Kidney (tissue), 14 donors: ENCODE data around the gene FAM149A. TPM values are rescaled to one million over a fixed set of nuclear protein-coding genes. Genes with fewer than 3 reads are reported as not detected.

Source experiments
- DNase-seq, 5 donors: peaks; one replicate each; pipeline ENCODE4 v3.0.0-alpha.2; 2013 to 2020
- FAIRE-seq: peaks from 2 replicates; lab custom pipeline; 2012; peaks lifted over from hg19 to GRCh38; lab: Jason Lieb, UNC
- H3K27ac ChIP-seq, 2 donors: one replicate each; pipeline ENCODE4 v1.7.0; 2013; ENCODE audit warnings: low read depth in 2 of 2, low read length in 2 of 2, inconsistent platforms in 1 of 2
- H3K27me3 ChIP-seq: one replicate; pipeline ENCODE4 v1.7.1; 2013; ENCODE audit warnings: low read length, inconsistent platforms; ENCODE audit not compliant: control insufficient read depth, insufficient read depth
- H3K36me3 ChIP-seq, 3 donors: one replicate each; pipeline versions ENCODE4 v1.7.0 to v1.7.1; 2013; ENCODE audit warnings: low read length in 3 of 3, control low read depth in 1 of 3, inconsistent platforms in 1 of 3; ENCODE audit not compliant: insufficient read depth in 3 of 3, control insufficient read depth in 2 of 3
- H3K4me1 ChIP-seq, 3 donors: one replicate each; pipeline versions ENCODE4 v1.7.0 to v1.7.1; 2013; ENCODE audit warnings: low read length in 3 of 3, inconsistent platforms in 1 of 3, low read depth in 1 of 3; ENCODE audit not compliant: control insufficient read depth in 2 of 3, insufficient read depth in 2 of 3
- H3K4me3 ChIP-seq, 3 donors: one replicate each; pipeline versions ENCODE4 v1.7.0 to v1.8.1; 2013; ENCODE audit warnings: low read length in 3 of 3, control low read depth in 1 of 3, inconsistent platforms in 1 of 3
- H3K9ac ChIP-seq, 3 donors: one replicate each; pipeline versions ENCODE4 v1.7.0 to v1.7.1; 2013; ENCODE audit warnings: low read length in 3 of 3, control low read depth in 1 of 3, inconsistent platforms in 1 of 3
- H3K9me3 ChIP-seq, 3 donors: one replicate each; pipeline versions ENCODE4 v1.7.0 to v1.7.1; 2013; ENCODE audit warnings: low read length in 3 of 3, control low read depth in 1 of 3, inconsistent platforms in 1 of 3; ENCODE audit not compliant: control insufficient read depth in 2 of 3, insufficient read depth in 1 of 3
- intact Hi-C: fragments of 100-400 bp; cut with DNase I; formaldehyde crosslinking; loops from one replicate; pipeline ENCODE4 v1.11.1; 2022
- polyA plus RNA-seq: library from polyadenylated mRNA; stranded (reverse); fragments of 350-450 nt; fragmentation: Illumina TruSeq; extraction: RNeasy Lipid Tissue Mini Kit (QIAGEN cat#74804); gene quantifications from one replicate; pipeline ENCODE4 v1.2.3, GENCODE V29; 2014; ENCODE audit warnings: low read depth, low replicate concordance; ENCODE audit not compliant: insufficient read depth
- total RNA-seq: library from RNA; stranded (reverse); fragmentation: NEBNext Ultra II Directional; extraction: Animal tissue kit (Norgen Biotek cat#: 25700); gene quantifications from one replicate; pipeline ENCODE4 v1.2.1, GENCODE V29; 2021
- TF ChIP-seq, protein P1 (sequence below): IDR thresholded peaks from 3 replicates; pipeline ENCODE4 v1.5.1; 2012; ENCODE audit warnings: mild to moderate bottlenecking, moderate library complexity, borderline replicate concordance; ENCODE audit not compliant: insufficient read depth; ENCODE audit errors: extremely low read depth
- donor health status: control.
- donor health status: control.
- donor health status: control.
- donor health status: control.
- donor health status: control.
- donor health status: DM: yes; HTN: yes; CAD: no.
- donor health status: Normal renal cell carcinoma (clear cell type).

Gene FAM149A
- total and polyA plus RNA-seq, 2 donors from 2014 or later, result 32.4 to 37.8 TPM

DNA sequence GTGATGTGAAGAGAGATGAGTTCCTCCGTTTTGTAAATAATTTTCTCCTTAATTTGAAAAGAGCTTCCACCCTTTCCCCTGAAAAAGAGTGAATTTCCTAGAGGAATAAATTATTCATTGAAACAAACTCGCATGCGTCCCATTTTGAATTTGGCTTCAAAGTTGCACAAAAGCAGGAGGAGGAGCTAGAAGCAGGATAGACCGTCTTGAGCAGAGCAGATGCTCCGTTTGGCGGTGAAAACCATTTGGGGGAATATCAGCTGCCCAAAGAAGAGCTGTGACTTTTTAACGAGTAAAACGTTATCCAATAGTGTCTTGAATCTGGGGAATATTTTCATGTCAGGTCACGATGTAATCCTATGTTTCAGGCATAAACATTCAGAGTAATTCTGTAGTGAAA, 42.0 kb downstream of the FAM149A start:
- peaks cover 0 to 18% (median 15%) of the 10 kb centered on the region in 3 donors for H3K4me1 ChIP-seq
- peak overlapping the region in 1 of 3 donors; percentile 0 for H3K9ac ChIP-seq
- H3K36me3 ChIP-seq, result no peaks in the 10 kb centered on the region
- peak overlapping the region in 1 of 2 donors; percentile 23 for H3K27ac ChIP-seq
- H3K4me3 ChIP-seq, result peak overlapping the region in 2 of 3 donors; percentile 59 to 78
- no peaks in the 10 kb centered on the region for H3K27me3 ChIP-seq
- no peaks in the 10 kb centered on the region for H3K9me3 ChIP-seq
- intact Hi-C loops, result no loop called here
- TF ChIP-seq, protein P1, sequence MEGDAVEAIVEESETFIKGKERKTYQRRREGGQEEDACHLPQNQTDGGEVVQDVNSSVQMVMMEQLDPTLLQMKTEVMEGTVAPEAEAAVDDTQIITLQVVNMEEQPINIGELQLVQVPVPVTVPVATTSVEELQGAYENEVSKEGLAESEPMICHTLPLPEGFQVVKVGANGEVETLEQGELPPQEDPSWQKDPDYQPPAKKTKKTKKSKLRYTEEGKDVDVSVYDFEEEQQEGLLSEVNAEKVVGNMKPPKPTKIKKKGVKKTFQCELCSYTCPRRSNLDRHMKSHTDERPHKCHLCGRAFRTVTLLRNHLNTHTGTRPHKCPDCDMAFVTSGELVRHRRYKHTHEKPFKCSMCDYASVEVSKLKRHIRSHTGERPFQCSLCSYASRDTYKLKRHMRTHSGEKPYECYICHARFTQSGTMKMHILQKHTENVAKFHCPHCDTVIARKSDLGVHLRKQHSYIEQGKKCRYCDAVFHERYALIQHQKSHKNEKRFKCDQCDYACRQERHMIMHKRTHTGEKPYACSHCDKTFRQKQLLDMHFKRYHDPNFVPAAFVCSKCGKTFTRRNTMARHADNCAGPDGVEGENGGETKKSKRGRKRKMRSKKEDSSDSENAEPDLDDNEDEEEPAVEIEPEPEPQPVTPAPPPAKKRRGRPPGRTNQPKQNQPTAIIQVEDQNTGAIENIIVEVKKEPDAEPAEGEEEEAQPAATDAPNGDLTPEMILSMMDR, result no peak
- FAIRE-seq (no peak), DNase-seq (no peak)

DNA sequence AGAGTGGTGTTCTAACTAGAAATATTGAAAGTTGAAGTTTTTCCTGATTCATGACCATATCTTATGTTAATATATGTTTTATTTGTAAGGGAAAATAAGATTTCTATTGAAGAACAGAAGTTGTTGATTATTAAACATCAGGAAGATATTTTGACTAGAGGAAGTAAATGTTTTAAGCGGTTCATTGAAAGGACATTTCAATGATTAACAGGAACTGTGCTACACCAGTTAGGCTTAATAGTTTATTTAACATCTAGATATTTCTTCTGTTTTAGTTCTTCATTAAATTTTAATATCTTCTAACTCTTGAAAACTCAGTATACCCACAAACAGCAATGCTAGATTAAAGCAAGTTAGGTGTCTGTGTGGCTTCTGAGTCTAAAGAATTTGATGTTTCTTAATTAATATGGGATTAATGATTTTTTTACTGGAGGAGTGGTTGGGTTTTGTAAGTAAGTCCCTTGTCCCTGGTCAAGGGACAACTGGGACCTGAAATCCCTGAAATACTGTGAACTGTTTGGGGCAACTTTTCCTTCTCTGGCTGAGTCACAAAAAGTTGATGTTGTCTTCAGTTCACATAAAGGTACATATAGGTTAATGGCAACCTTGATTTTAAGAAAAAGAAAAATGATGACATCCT, 44.0 kb downstream of the FAM149A start:
- TF ChIP-seq, protein P1, result no peak
- peaks cover 2 to 6% (median 2%) of the 10 kb centered on the region in 3 donors for H3K36me3 ChIP-seq
- intact Hi-C loops, result no loop called here
- peaks cover 0 to 18% (median 15%) of the 10 kb centered on the region in 3 donors for H3K4me1 ChIP-seq
- no peaks in the 10 kb centered on the region for H3K9me3 ChIP-seq
- no peak overlapping the region for H3K9ac ChIP-seq
- peak overlapping the region in 1 of 3 donors; percentile 45 for H3K4me3 ChIP-seq
- FAIRE-seq, result peak; percentile 94
- H3K27ac ChIP-seq, result peak overlapping the region; percentile 48 to 78
- peak in 2 of 5 donors; percentile 67 to 74 for DNase-seq
- no peaks in the 10 kb centered on the region for H3K27me3 ChIP-seq

DNA sequence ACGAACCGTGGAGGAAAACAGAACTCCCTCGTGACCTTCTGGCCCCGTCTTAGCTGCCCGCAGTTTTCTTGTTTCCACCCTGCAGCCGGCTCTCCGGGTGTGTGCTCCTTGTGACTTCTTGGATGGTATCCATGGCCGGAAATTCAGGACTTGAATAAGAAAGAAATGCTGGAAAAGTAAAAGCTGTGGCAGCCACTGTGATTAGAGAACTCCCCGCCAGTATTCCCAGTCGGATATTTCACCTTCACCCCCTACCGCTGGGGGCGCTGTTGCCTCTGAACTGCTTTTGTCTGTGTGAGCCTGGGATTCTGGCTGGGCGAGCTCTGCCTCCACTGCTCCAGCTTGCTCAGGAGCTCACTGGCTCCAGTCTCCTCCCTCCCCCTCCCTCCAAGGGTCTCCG, 45.4 kb downstream of the FAM149A start:
- peak overlapping the region; percentile 74 to 84 for H3K27ac ChIP-seq
- TF ChIP-seq, protein P1, result peak; percentile 49
- intact Hi-C loops, result no loop called here
- peaks cover 0 to 15% (median 15%) of the 10 kb centered on the region in 3 donors for H3K4me1 ChIP-seq
- DNase-seq (peak; percentile 42 to 87 (median 60)), FAIRE-seq (no peak)
- no peaks in the 10 kb centered on the region for H3K9me3 ChIP-seq
- peak overlapping the region; percentile 4 to 50 (median 48) for H3K4me3 ChIP-seq
- peaks cover 2 to 13% (median 6%) of the 10 kb centered on the region in 3 donors for H3K36me3 ChIP-seq
- H3K27me3 ChIP-seq, result no peaks in the 10 kb centered on the region
- H3K9ac ChIP-seq, result peak overlapping the region in 1 of 3 donors; percentile 4
